Dermis microvascular lymphatic vessel endothelial cell (primary cell): ENCODE results near the gene SIGLEC10. TPM values are rescaled to one million over a fixed set of nuclear protein-coding genes. Genes with fewer than 3 reads are reported as not detected.

Experiments
- DNase-seq, 2 donors: peaks; one replicate each; pipeline versions ENCODE4 v3.0.0 to v3.0.0-alpha.2; 2010; ENCODE audit warnings: low read depth in 2 of 2
- total RNA-seq: library from RNA; depleted of rRNA; stranded (reverse); fragments of >200 nt; gene quantifications from 2 replicates; pipeline ENCODE4 v1.2.1, GENCODE V29; 2014

SIGLEC10 gene
- total RNA-seq, 1 donor from 2014 or later: not detected

GRCh38 chr19:51366389-51367254 is 50.8 kb downstream of the SIGLEC10 start:
- DNase-seq: peak; percentile 95 to 99

GRCh38 chr19:51365965-51366388 is 51.5 kb downstream of the SIGLEC10 start, which contains the start of gene ETFB:
Gene ETFB (minus strand): TSS chr19:51366388. CDS start chr19:51366326, 62 bp downstream.
- DNase-seq: no peak

GRCh38 chr19:51365211-51365964 is 52.1 kb downstream of the SIGLEC10 start:
- peak in 1 of 2 donors; percentile 53 for DNase-seq

- peak in 1 of 2 donors; percentile 59 for DNase-seq
Observed at GRCh38 chr19:51364200-51365106, 53.0 kb downstream of the SIGLEC10 start.

GRCh38 chr19:51361239-51361638 is 56.2 kb downstream of the SIGLEC10 start:
- DNase-seq: no peak

Other genes with a start within 250 kb of the SIGLEC10 start
- under 0.01 TPM in 1 of 2 replicates, not detected in the other for gene CD33, start 192.6 kb downstream of the SIGLEC10 start, total RNA-seq
- gene SIGLECL1, start 166.6 kb downstream of the SIGLEC10 start, total RNA-seq: not detected in 2 replicates
- not detected in 2 replicates for gene IGLON5, start 106.0 kb downstream of the SIGLEC10 start, total RNA-seq
- 0.13 TPM in 2 replicates for gene VSIG10L, start 75.5 kb downstream of the SIGLEC10 start, total RNA-seq
- gene ETFB, start 51.3 kb downstream of the SIGLEC10 start, total RNA-seq: 73.6 and 75.7 TPM in 2 replicates
- gene CLDND2, start 48.6 kb downstream of the SIGLEC10 start, total RNA-seq: not detected in 2 replicates
- gene NKG7, start 45.0 kb downstream of the SIGLEC10 start, total RNA-seq: not detected in 2 replicates
- not detected in 2 replicates for gene LIM2, start 29.7 kb downstream of the SIGLEC10 start, total RNA-seq
- not detected in 2 replicates for gene C19orf84, start 27.1 kb downstream of the SIGLEC10 start, total RNA-seq
- gene SIGLEC8, start 40.8 kb upstream of the SIGLEC10 start, total RNA-seq: not detected in 2 replicates
- gene CEACAM18, start 60.9 kb upstream of the SIGLEC10 start, total RNA-seq: not detected in 2 replicates
- not detected in 2 replicates for gene SIGLEC12, start 84.2 kb upstream of the SIGLEC10 start, total RNA-seq
- not detected in 2 replicates for gene SIGLEC6, start 114.0 kb upstream of the SIGLEC10 start, total RNA-seq
- gene ZNF175, start 153.6 kb upstream of the SIGLEC10 start, total RNA-seq: 2.1 and 3.9 TPM in 2 replicates
- not detected in 2 replicates for gene SIGLEC5, start 212.8 kb upstream of the SIGLEC10 start, total RNA-seq
- gene SIGLEC14, start 229.2 kb upstream of the SIGLEC10 start, total RNA-seq: under 0.01 TPM in 1 of 2 replicates, not detected in the other